Activated CD8-positive, alpha-beta memory T cell treated with anti-CD3 and anti-CD28 coated beads, Interleukin-2, amount 50 U/mL, for 48 hours (primary cell): Measurements from ENCODE around the gene AATK.

Experiments used
- DNase-seq: peaks from one replicate; pipeline ENCODE4 v3.0.0-alpha.2; 2020

The AATK gene, protein sequence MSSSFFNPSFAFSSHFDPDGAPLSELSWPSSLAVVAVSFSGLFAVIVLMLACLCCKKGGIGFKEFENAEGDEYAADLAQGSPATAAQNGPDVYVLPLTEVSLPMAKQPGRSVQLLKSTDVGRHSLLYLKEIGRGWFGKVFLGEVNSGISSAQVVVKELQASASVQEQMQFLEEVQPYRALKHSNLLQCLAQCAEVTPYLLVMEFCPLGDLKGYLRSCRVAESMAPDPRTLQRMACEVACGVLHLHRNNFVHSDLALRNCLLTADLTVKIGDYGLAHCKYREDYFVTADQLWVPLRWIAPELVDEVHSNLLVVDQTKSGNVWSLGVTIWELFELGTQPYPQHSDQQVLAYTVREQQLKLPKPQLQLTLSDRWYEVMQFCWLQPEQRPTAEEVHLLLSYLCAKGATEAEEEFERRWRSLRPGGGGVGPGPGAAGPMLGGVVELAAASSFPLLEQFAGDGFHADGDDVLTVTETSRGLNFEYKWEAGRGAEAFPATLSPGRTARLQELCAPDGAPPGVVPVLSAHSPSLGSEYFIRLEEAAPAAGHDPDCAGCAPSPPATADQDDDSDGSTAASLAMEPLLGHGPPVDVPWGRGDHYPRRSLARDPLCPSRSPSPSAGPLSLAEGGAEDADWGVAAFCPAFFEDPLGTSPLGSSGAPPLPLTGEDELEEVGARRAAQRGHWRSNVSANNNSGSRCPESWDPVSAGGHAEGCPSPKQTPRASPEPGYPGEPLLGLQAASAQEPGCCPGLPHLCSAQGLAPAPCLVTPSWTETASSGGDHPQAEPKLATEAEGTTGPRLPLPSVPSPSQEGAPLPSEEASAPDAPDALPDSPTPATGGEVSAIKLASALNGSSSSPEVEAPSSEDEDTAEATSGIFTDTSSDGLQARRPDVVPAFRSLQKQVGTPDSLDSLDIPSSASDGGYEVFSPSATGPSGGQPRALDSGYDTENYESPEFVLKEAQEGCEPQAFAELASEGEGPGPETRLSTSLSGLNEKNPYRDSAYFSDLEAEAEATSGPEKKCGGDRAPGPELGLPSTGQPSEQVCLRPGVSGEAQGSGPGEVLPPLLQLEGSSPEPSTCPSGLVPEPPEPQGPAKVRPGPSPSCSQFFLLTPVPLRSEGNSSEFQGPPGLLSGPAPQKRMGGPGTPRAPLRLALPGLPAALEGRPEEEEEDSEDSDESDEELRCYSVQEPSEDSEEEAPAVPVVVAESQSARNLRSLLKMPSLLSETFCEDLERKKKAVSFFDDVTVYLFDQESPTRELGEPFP (N-terminal part only)

DNA sequence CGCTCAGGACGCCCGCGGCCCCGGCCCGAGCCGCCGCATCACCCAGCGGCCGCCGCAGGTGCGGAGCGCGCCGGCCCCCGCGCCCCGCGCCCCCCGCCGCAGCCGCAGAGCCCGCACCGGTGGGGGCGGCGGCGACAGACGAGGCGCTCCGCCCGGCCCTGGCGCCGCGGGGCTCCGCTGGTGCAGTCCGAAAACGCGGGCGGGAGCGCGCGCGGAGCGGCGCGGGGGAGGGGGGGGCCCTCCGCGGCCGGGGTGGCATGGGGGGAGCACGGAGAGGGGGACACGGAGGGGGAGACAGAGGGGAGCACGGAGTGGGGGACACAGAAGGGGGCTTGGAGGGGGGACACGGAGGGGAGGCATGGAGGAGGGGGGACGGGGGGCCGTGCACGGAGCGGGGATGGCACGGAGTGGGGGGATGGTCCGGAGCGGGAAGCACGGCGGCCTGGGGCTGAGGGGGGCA, at the start of gene AATK:
AATK (minus strand) TSS at position 189 of the 460 bp plus-strand sequence. CDS start 229 bp downstream, outside the sequence.
- no peak for DNase-seq

DNA sequence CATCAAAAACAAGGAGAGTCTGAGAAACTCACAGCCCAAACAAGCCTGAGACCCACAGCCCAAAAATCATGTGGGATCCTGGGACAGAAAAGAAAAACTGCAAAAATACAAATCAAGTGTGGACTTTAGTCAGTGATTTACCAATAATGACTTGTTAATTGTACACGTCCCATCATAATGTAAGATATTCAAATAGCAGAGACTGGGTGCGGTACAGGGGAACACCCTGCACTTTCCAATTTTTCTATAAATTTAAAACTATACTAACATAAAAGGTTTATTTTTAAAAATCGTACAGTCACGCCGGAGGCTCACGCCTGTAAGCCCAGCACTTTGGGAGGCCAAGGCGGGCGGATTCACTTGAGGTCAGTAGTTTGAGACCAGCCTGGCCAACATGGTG, 48.0 kb upstream of the AATK start:
- no peak for DNase-seq

DNA sequence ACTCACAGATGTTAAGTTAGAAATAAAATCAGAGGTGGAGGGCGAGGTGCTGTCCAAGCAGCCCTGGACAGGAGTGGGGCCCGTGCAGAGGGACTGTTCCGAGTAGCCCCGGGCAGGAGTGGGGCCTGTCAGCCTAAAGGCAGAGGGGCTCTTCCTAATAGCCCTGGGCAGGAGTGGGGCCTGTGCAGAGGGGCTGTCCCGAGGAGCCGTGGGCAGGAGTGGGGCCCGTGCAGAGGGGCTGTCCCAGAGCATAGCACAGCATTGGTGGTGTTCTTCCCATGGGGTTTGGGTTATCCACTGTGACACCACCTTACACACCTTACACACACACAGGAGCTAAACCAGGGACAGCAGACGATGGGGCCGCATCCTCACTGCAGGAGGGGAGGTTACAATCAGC, 46.3 kb upstream of the AATK start:
- no peak for DNase-seq

DNA sequence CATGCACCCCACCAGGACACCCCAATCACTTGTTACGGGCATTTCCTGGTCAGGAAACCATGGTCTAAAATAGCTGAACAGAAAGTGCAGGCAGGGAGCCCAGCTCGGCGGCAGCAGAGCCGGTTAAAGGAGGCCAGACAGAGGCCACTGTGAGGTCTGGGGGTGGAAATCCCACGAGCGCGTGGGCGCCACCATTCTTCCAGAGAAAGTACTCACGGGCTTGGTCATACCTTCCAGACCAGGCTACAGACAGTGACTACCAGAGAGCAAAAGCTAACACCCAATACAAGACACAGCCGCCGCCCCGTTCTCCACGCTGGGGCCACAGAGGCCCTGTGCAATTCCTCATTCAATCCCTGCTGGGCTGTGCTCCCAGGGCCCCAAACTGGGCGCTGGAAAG, 44.8 kb upstream of the AATK start:
- no peak for DNase-seq

DNA sequence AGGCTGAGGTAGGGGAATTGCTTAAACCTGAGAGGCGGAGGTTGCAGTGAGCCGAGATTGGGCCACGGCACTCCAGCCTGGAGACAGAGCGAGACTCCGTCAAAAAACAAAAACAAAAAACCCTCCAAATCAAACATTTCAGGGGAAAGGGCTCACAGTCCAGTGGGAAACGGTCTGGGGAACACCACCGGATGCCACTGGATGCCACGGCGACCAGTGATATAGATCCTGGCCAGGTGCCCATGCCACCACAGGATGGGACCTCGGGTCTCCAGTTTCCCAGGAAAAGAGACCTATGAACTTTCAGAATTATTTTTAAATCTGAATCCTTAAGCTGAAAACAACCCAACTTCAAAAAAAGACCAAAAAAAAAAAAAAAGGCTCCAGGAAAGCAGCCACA, 44.4 kb upstream of the AATK start:
- DNase-seq, result no peak

DNA sequence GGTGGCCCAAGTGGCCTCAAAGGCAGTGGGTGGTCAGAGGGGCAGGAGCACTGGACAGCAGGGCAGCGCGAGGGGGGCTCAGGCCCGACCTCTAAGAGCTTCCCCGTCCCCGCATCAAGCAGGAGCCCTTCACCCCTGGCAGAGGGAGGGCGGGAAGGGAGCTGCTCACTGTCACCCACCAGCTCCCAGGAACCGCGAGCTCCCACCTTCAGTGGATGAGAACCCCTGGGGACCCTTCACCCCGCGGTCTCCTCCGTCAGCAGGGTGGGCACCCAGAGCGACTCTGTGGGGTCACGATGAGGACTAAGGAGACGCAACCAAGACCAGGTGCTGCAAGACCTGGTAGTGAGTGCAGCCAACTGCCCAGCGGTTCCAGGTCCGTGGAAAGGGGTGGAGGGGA, 43.1 kb upstream of the AATK start:
- no peak for DNase-seq

DNA sequence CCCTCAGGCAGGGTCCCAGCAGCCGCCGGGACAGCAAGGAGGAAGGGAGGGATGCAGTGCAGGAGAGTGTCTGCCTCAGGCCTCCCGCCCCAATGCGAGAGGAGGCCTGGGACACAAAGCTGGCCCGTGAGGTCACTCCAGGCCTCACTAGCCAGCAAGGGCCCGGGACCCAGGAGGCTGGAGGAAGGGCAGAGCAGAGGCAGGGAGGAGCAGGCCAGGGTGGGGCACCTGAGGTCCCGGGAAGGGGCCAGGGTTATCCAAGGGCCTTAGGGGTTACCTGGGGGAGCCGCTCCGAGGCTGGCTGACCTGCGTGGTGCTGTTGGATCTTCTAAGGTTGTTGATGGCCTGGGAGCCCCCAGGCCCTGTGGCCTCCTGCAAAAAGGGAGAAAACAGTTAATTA, 42.6 kb upstream of the AATK start:
- DNase-seq, result no peak

DNA sequence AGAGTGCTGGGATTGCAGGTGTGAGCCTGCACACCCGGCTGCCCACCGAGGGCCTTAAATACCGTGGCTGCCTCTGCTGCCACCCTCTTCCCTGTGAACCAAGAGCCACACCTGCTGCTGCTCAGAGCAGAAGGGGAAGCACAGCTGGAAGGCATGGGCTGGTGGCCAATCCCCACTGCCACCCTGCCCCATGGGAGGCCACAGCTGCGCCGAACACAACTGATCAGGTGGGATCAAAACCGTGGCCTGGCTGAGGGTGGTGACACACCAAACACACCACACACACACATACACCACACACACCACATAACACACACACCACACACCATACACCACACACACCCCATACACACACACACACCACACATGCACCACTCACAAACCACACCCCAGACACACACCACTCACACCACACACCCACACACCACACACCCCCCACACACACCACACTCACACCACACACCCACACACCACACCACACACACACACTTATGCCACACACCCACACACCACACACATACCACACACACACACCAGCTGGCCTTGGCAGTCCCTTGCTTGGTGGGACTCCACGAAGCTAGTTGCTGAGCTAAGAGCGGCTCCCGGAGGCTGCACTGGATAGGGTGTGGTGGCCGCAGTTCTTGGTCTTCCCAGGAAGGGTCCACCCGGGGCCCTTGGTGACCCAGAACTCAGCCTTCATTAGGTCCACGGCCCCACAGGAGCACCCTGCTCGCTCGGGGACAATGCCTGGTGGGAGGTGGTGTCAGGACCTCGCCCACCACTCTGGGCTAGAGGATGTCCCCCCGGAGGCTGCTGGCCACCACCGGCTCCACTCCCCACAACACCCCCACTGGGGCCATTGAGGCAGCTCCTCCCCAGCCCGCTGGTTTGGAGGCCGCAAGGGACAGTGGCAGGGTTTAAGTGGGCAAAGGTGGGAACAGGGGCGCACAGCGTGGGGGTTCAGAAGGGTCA, 41.9 kb upstream of the AATK start:
- no peak for DNase-seq

DNA sequence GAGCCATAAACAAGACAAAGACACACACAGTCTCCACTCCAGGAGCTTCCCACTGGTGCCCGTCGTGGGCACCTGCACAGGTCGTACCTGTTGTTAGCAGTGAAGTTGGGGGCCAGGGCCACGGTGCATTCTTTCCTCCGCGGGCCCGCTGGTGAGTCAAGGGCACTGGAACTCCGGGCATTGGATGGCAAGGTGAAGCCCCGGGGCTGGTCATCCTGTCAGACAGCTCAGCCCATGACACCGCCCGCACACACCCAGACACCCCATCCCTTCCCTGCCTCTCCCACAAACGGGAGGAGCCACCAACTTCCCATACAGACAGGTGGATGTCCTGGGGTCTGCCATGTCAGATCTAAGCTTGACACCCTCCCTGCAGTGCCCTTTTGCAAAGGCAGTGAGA, 40.6 kb upstream of the AATK start:
- no peak for DNase-seq

DNA sequence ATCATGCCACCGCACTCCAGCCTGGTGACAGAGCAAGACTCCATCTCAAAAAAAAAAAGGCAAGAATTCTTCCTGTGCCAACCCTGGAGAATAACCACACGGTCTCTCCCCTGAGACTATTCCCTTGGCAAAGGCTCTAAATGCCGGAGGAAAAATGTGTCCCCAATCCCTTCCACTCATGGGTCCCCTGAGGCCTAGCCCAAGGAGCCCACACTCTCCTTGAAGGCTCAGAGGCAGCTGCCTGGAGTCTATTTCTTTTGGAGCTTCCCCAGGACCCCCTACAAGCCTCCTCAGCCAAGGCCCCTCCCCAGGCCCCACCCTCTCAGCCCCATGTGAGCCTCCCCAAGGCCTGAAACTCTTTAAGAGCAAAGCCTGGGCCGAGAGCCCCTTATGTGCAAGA, 40.1 kb upstream of the AATK start:
- no peak for DNase-seq

DNA sequence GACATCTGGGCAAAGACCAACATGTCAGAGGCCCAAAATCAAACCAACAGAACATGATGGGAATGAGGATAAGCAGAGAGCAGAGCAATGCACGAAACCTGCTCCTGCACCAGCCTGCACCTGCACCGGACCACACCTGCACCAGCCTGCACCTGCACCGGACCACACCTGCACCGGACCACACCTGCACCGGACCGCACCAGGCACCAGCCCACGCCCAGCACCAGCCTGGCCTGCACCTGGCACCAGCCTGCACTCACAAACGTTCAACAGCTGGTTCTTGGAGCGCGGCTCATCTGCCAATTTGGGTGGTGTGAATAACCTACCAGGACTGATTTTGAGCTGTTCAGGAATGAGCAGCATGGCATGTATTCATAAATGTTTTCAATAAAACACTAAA, 38.6 kb upstream of the AATK start:
- no peak for DNase-seq

DNA sequence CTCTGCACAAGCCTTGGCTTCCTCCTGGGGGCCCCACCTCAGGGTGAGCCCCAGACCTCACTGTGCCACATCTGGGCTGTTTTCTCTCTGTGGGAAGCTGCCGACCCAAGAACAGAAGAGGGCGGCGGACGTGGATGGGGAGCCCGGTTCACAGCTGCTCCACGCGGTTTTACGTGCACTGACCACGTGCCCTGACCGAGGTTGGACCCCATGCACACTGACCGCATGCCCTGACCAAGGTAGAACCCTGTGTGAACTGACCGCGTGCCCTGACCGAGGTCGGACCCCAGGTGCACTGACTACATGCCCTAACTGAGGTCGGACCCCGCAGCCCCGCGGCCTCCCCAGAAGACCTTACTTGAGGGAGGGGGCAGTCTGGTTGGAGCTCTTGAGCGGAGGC, 37.1 kb upstream of the AATK start:
- no peak for DNase-seq

DNA sequence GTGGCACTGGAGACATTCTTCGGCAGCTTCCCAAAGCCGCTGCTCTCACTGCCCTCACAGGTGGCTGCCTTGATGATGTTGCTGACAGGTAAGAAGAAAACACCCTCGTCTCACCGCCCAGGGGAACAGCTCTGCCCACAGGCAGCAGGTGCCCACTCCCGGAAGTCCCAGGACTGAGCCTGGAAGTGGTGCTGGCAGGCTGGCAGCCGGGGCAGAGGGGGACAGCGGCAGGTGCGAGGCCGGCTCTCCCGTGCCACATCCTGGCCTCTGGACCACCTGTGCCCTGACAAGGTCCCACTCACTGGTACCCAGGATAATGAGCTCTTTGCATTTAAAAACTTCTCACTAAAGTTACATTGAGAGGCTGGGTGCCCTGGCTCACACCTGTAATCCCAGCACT, 36.3 kb upstream of the AATK start:
- DNase-seq, result no peak

DNA sequence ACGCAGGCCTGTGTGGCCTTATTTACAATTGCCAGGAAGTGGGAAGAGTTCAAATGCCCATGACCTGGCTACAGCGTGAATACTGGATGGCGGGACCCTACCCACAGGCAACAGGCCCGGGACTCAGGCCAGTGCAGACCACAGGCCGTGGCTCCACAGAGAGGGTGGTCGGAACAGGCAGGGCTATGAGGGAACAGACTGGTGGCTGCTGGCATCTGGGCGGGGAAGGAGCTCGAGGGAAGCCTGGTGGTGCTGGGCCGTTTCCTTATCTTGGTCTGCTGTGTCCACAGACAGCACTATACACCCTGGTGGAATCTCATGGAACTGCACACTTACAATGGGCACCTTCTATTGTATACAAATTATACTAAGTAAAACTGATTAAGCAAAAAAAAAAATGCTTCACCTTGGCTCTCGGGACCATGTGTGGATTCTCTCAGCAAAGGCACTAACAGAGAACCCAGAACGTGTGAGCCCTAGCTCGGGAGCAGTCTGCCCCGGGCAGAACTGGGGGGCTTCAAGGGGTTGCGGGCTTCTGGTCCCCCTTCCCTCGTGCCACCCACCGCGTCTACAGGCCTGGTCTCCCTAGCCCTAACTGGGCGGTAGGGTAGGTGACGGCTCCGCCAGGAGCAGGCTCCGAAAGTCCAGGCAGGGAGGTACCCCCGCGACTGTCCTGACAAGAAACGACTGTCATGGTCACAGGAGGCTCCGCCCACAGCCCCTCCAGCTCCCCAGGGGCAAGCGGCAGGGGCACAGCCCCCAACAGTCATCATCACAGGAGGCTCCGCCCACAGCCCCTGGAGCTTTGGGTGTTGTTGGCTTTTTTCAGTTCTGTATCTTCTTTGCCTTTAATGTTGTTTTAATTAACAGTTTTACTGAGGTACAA, 34.9 kb upstream of the AATK start:
- no peak for DNase-seq

DNA sequence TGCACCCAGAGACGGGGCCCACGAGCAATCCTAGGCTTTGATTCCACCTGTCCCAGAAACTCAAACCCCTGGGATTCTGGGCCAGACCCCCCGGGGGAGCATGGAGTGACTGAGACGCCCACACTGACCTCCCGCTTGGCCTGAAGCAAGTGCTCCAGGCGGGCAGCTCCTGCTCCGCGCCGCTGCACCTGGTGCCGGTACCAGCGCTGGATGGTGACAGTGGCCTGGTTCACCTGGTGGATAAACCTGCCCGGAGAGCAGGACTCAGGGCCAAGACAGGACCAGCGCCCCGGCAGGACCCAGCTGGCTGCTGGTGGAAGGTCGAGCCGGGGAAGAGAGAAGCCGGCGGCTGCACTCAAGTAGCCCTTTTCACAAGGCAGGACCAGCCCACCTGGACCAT, 34.2 kb upstream of the AATK start:
- no peak for DNase-seq

DNA sequence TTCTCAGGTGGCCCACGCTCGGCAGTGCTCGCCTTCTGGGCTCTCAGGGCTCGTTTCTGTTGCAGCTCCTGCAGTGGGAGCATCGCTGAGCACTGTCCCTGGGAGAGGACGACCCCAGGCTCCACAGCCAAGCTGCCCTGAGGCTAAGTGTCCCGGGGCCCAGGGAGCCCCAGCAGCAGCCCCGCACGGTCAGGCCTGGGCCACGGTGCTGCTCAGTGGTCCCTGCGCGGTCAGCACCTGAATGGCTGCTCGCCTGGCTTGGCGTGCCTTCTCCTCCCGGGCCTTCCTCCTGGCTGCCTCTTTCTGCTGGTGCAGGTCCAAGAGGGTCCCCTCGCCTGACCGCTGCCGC, 33.4 kb upstream of the AATK start:
- DNase-seq, result no peak

DNA sequence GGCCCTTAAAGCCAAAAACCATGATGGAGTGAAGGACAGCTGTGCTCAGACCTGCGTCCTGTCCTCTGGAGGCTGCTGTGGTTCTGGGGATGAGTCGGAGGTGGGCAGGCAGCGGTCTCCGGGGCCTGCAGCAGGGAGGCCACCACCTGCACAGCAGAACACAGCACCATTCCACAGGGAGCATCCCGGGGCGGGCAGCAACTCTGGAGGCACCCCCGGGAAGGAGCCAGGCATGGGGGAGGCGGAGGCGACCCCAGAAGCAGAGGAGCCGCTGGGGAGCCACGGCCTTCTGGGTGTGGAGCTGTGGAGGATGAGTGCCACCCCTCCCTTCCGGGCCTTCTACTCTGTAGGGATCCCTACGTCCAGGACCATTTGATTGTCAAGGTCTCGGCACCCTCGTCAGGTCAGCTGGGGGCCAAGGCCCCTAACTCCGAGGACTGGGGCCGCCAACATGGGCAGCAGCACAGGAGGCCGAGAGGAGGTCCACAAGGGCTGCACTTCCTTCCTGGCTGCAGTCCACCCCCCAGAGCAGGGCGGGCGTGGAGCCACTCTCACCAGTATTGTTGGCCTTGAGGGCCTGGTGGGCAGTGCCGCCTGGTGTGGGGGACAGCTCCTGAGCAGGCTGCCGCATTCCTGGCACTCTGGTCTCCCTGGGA, 32.9 kb upstream of the AATK start:
- no peak for DNase-seq

DNA sequence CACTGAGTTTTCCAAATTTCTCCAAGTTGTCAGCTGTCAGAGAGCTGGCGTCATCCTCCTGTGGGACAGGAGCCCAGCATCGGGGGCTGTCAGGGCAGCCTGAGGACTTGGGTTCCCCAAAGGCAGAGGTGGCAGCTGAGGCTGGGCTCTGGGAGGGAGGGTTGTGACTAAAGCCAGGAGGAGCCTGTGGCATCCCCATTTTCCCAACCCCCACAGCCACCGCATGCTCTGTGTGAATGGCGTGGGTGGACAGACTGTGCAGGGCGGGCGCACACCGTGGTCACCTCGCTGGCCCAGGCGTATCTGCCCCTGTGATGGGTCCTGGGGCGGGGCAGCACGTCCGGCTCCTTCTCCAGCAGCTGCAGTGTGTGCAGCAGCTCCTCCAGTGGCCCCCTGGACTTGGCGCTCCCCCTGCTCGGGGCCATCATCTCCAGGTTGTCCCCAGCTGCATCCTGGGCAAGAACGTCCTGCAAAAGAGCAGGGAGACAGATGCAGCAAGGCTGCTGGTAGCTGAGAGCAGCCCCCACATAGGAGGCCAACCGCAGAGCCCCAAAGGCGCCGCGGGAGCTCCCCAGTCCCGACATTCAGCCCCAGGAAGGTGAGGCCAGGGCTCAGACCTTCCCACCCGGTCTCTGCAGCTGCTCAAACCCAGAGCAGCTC, 31.9 kb upstream of the AATK start:
- no peak for DNase-seq

DNA sequence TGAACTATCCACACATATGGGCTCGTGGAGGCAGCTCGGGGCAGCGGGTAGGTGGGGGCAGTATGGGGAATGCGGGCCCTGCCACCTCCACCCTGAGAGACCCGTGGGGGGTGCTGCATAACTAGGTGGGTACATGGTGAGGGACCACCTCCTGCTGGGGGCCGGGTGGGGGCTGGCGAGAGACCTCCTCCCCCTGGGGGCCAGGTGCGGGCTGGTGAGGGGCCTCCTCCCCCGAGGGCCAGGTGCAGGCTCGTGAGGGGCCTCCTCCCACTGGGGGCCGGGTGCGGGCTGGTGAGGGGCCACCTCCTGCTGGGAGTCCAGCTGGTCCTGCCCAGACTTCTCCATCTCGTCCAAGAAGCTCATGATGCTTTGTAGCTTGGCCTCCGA, 31.4 kb upstream of the AATK start:
- no peak for DNase-seq
